ENCODE results near the gene ZSCAN9. TPM values are rescaled to one million over a fixed set of nuclear protein-coding genes. Genes with fewer than 3 reads are reported as not detected.
A peak's percentile ranks its signal among the peaks of the same experiment; 100 is the strongest.

The ZSCAN9 gene
- total and polyA plus RNA-seq, 9 of the 15 experiments (the other 6 are each of a cell fraction or from before 2014, with no cell fraction given) = 18.8 to 48.9 (median 28.7) TPM

- TF ChIP-seq PREB (CRISPR knock-in tag; IDR thresholded peaks at IDR 0.05) = no peak
- TF ChIP-seq SMARCB1 (IDR thresholded peaks at IDR 0.05; ENCODE audit: insufficient read length, low read depth) = no peak
- no peak for TF ChIP-seq ZC3H8 (IDR thresholded peaks at IDR 0.05)
- TF ChIP-seq BRD9 (IDR thresholded peaks at IDR 0.05; ENCODE audit: low read depth, partially characterized antibody) = peak; percentile 83
- TF ChIP-seq JUN (IDR thresholded peaks at IDR 0.05; ENCODE audit: borderline replicate concordance, low read depth, low read length) = no peak; the same call in 1 of the 2 replicates
- TF ChIP-seq JUN (CRISPR knock-in tag; IDR thresholded peaks at IDR 0.05; ENCODE audit: borderline replicate concordance) = no peak
- TF ChIP-seq POLR2H (tag; IDR thresholded peaks at IDR 0.05; ENCODE audit: low read depth) = peak; percentile 63; the same call in 1 of the 2 replicates
- no peak for TF ChIP-seq ZFP91 (CRISPR knock-in tag; IDR thresholded peaks at IDR 0.05)
- TF ChIP-seq GATAD2A (IDR thresholded peaks at IDR 0.05) = no peak; the same call in 1 of the 2 replicates
- peak; percentile 78 for TF ChIP-seq GABPA (tag; conservative IDR thresholded peaks at IDR 0.05; ENCODE audit: low read depth)
- no peak for TF ChIP-seq SNRNP70 (optimal IDR thresholded peaks at IDR 0.05; ENCODE audit: low read depth, low read length)
- TF ChIP-seq ZNF589 (CRISPR knock-in tag; IDR thresholded peaks at IDR 0.05; ENCODE audit: low read depth) = no peak; the same call in 1 of the 2 replicates
- TF ChIP-seq U2AF1 (optimal IDR thresholded peaks at IDR 0.05; ENCODE audit: low read depth, low read length) = no peak
- TF ChIP-seq RFX1 (IDR thresholded peaks at IDR 0.05) = no peak
- no peak for TF ChIP-seq TCF15 (CRISPR knock-in tag; IDR thresholded peaks at IDR 0.05)
- TF ChIP-seq ZHX1 (conservative IDR thresholded peaks at IDR 0.05; ENCODE audit: low read length) = 0 out of 2 replicates have a peak, but pooled peaks have one; percentile 39
- TF ChIP-seq KAT8 (IDR thresholded peaks at IDR 0.05; ENCODE audit: low read depth) = no peak
- TF ChIP-seq CBX8 (IDR thresholded peaks at IDR 0.05; ENCODE audit: borderline replicate concordance, extremely low read depth, low read depth, low read length, poor library complexity, severe bottlenecking) = no peak
- TF ChIP-seq ZNF740 (CRISPR knock-in tag; IDR thresholded peaks at IDR 0.05) = no peak
- TF ChIP-seq ZNF740 (tag; IDR thresholded peaks at IDR 0.05) = no peak
- peak; percentile 74 for TF ChIP-seq SAP30 (IDR thresholded peaks at IDR 0.05; ENCODE audit: borderline replicate concordance, insufficient read depth, low read depth, low read length, poor library complexity, severe bottlenecking)
These were observed 42.1 kb downstream of the ZSCAN9 start, which contains the start of gene ZSCAN26 (continued) for GRCh38 chr6:28266962-28267694.

Data from K562 (cell line).